GM12892 (cell line): ENCODE measurements around the gene GMEB2.

Experiments
- POLR2A ChIP-seq: IDR thresholded peaks from 2 replicates; pipeline ENCODE4 v1.6.1; 2011; ENCODE audit warnings: low read depth, low read length, control low read depth
- POLR2AphosphoS5 ChIP-seq: IDR thresholded peaks from 2 replicates; pipeline ENCODE4 v1.6.1; 2011; ENCODE audit warnings: low read depth, low read length, control low read depth
- TAF1 ChIP-seq: IDR thresholded peaks from 2 replicates; pipeline ENCODE4 v1.6.1; 2011; ENCODE audit warnings: low read depth, mild to moderate bottlenecking, control low read depth, low read length, borderline replicate concordance

GRCh38 chr20:63657260-63657936, 30.5 kb upstream of the GMEB2 start:
- no peak for TF ChIP-seq POLR2A
- TF ChIP-seq POLR2AphosphoS5, result no peak
- TF ChIP-seq TAF1, result no peak
